Loucy (cell line): ENCODE measurements around the gene SEMA3A.

Experiments
- H2AFZ ChIP-seq: fragments of 200-600 bp; sonication (generic); 2 replicates; pipeline ENCODE4 v1.6.0; 2016; ENCODE audit warnings: antibody characterized with exemption, mild to moderate bottlenecking, low read length, moderate library complexity
- H3F3A ChIP-seq: fragments of 200-600 bp; 2 replicates; pipeline ENCODE4 v1.6.0; 2016; ENCODE audit warnings: antibody characterized with exemption, low read depth, mild to moderate bottlenecking
- H3K27me3 ChIP-seq: fragments of 200-600 bp; sonication (generic); 2 replicates; pipeline ENCODE4 v1.6.1; 2014; ENCODE audit warnings: low read length, mild to moderate bottlenecking; ENCODE audit not compliant: insufficient read depth, poor library complexity, severe bottlenecking
- H3K36me3 ChIP-seq: fragments of 200-600 bp; sonication (generic); 2 replicates; pipeline ENCODE4 v1.6.1; 2016; ENCODE audit warnings: low read length; ENCODE audit not compliant: insufficient read depth
- H3K4me1 ChIP-seq: fragments of 200-600 bp; sonication (generic); 2 replicates; pipeline ENCODE4 v1.5.1; 2014; ENCODE audit warnings: low read length, mild to moderate bottlenecking; ENCODE audit not compliant: insufficient read depth, poor library complexity, severe bottlenecking
- H3K4me2 ChIP-seq: fragments of 200-600 bp; sonication (generic); 2 replicates; pipeline ENCODE4 v1.6.0; 2014; ENCODE audit warnings: antibody characterized with exemption, low read length, low read depth, mild to moderate bottlenecking; ENCODE audit not compliant: poor library complexity, severe bottlenecking
- H3K4me3 ChIP-seq: fragments of 200-600 bp; sonication (generic); 2 replicates; pipeline ENCODE4 v1.5.1; 2014; ENCODE audit warnings: low read length, mild to moderate bottlenecking, mixed read lengths; ENCODE audit not compliant: poor library complexity, severe bottlenecking
- H3K79me2 ChIP-seq: fragments of 200-600 bp; sonication (generic); 2 replicates; pipeline ENCODE4 v1.6.1; 2014; ENCODE audit warnings: low read length; ENCODE audit not compliant: insufficient read depth
- H3K9ac ChIP-seq: fragments of 200-600 bp; sonication (generic); 2 replicates; pipeline ENCODE4 v1.6.0; 2014; ENCODE audit warnings: mild to moderate bottlenecking, low read depth, low read length, moderate library complexity; ENCODE audit not compliant: poor library complexity, severe bottlenecking
- H3K9me2 ChIP-seq: fragments of 200-600 bp; sonication (generic); replicated peaks from 2 replicates; pipeline ENCODE4 v1.6.1; 2016; ENCODE audit warnings: low read depth, low read length, mixed read lengths
- H3K9me3 ChIP-seq: fragments of 200-600 bp; sonication (generic); 2 replicates; pipeline ENCODE4 v1.6.1; 2014; ENCODE audit warnings: mild to moderate bottlenecking, antibody characterized with exemption, low read length, low read depth; ENCODE audit not compliant: insufficient read depth
- H4K20me1 ChIP-seq: fragments of 200-600 bp; sonication (generic); 2 replicates; pipeline ENCODE4 v1.6.0; 2014; ENCODE audit warnings: antibody characterized with exemption, low read length, mild to moderate bottlenecking; ENCODE audit not compliant: insufficient read depth, poor library complexity, severe bottlenecking
- CTCF ChIP-seq: fragments of 200-600 bp; sonication (generic); conservative IDR thresholded peaks from 2 replicates; pipeline ENCODE4 v1.5.1; 2014; ENCODE audit warnings: mild to moderate bottlenecking, antibody characterized with exemption, low read length
- EZH2phosphoT487 ChIP-seq: fragments of 200-600 bp; IDR thresholded peaks from 2 replicates; pipeline ENCODE4 v1.6.1; 2018; ENCODE audit warnings: antibody characterized with exemption, mild to moderate bottlenecking, moderate library complexity, borderline replicate concordance

The SEMA3A gene

GRCh38 chr7:84181628-84182027 lies 13.0 kb downstream of the SEMA3A start:
- Histone ChIP-seq H2AFZ (no peak overlapping the region), H3K4me1 (no peaks in the 10 kb centered on the region), H3K27me3 (no peaks in the 10 kb centered on the region), H3K79me2 (no peaks in the 10 kb centered on the region), H3K9me3 (no peaks in the 10 kb centered on the region), H3F3A (no peaks in the 10 kb centered on the region), H3K4me3 (no peak overlapping the region), H4K20me1 (no peaks in the 10 kb centered on the region), H3K9me2 (no peaks in the 10 kb centered on the region), H3K4me2 (no peak overlapping the region), H3K36me3 (no peaks in the 10 kb centered on the region), H3K9ac (no peak overlapping the region)
- TF ChIP-seq EZH2phosphoT487 (no peak), CTCF (no peak)

- H3K79me2 ChIP-seq = no peaks in the 10 kb centered on the region
- H4K20me1 ChIP-seq = no peaks in the 10 kb centered on the region
- no peak overlapping the region for H3K4me3 ChIP-seq
- H3K9ac ChIP-seq = no peak overlapping the region
- no peaks in the 10 kb centered on the region for H3K36me3 ChIP-seq
- H3K4me1 ChIP-seq = no peaks in the 10 kb centered on the region
- no peaks in the 10 kb centered on the region for H3F3A ChIP-seq
- H2AFZ ChIP-seq = no peak overlapping the region
- no peaks in the 10 kb centered on the region for H3K9me2 ChIP-seq
- H3K4me2 ChIP-seq = no peak overlapping the region
- no peaks in the 10 kb centered on the region for H3K27me3 ChIP-seq
- TF ChIP-seq EZH2phosphoT487 = no peak
- TF ChIP-seq CTCF = no peak
- H3K9me3 ChIP-seq = no peaks in the 10 kb centered on the region
These were observed 16.7 kb downstream of the SEMA3A start for GRCh38 chr7:84177758-84178412.

GRCh38 chr7:84176716-84177115 lies 17.9 kb downstream of the SEMA3A start:
- Histone ChIP-seq H3K79me2 (no peaks in the 10 kb centered on the region), H3K9me3 (no peaks in the 10 kb centered on the region), H3K9me2 (no peaks in the 10 kb centered on the region), H3K4me3 (no peak overlapping the region), H4K20me1 (no peaks in the 10 kb centered on the region), H3K4me1 (no peaks in the 10 kb centered on the region), H2AFZ (no peak overlapping the region), H3K9ac (no peak overlapping the region), H3K27me3 (no peaks in the 10 kb centered on the region), H3F3A (no peaks in the 10 kb centered on the region), H3K4me2 (no peak overlapping the region), H3K36me3 (no peaks in the 10 kb centered on the region)
- TF ChIP-seq EZH2phosphoT487 (no peak), CTCF (no peak)
